Muscle of leg (tissue), 11 donors: ENCODE measurements around the gene TOR4A. TPM values are rescaled to one million over a fixed set of nuclear protein-coding genes. Genes with fewer than 3 reads are reported as not detected.

Experiments used
- DNase-seq: peaks from one replicate; pipeline ENCODE4 v3.0.0; 2013
- H3K27ac ChIP-seq: one replicate; pipeline ENCODE4 v1.5.1; 2013; ENCODE audit warnings: mild to moderate bottlenecking, low read length, control low read depth
- H3K27me3 ChIP-seq: one replicate; pipeline ENCODE4 v1.6.1; 2013; ENCODE audit warnings: low read length; ENCODE audit not compliant: control insufficient read depth, insufficient read depth
- H3K36me3 ChIP-seq: one replicate; pipeline ENCODE4 v1.6.1; 2013; ENCODE audit warnings: low read length; ENCODE audit not compliant: control insufficient read depth, insufficient read depth
- H3K4me1 ChIP-seq: one replicate; pipeline ENCODE4 v1.6.1; 2013; ENCODE audit warnings: low read length; ENCODE audit not compliant: control insufficient read depth, insufficient read depth
- H3K4me3 ChIP-seq: one replicate; pipeline ENCODE4 v1.5.1; 2013; ENCODE audit warnings: low read length, control low read depth
- H3K9me3 ChIP-seq: replicated peaks from 2 replicates; pipeline ENCODE4 v1.6.1; 2013; ENCODE audit warnings: low read depth, low read length; ENCODE audit not compliant: control insufficient read depth
- WGBS: methylation state at CpG from one replicate; pipeline ENCODE4 v1.1.5; 2013; ENCODE audit warnings: missing lambda C conversion rate; ENCODE audit not compliant: insufficient coverage; 5-methylcytosine and 5-hydroxymethylcytosine counted together
- polyA plus RNA-seq, 8 donors: library from polyadenylated mRNA; unstranded; fragments of 120-200 nt; gene quantifications; one replicate each; pipeline versions ENCODE4 v1.2.1 to v1.2.3, GENCODE V29; 2013; ENCODE audit warnings: inconsistent platforms in 1 of 8, low replicate concordance in 1 of 8; ENCODE audit not compliant: insufficient read length in 8 of 8, insufficient read depth in 1 of 8
- total RNA-seq: library from RNA; stranded (reverse); fragments of 120-200 nt; gene quantifications from one replicate; pipeline ENCODE4 v1.2.4, GENCODE V29; 2013

The TOR4A gene
- total and polyA plus RNA-seq, 9 donors = 3.6 to 9.3 (median 8.2) TPM

DNA sequence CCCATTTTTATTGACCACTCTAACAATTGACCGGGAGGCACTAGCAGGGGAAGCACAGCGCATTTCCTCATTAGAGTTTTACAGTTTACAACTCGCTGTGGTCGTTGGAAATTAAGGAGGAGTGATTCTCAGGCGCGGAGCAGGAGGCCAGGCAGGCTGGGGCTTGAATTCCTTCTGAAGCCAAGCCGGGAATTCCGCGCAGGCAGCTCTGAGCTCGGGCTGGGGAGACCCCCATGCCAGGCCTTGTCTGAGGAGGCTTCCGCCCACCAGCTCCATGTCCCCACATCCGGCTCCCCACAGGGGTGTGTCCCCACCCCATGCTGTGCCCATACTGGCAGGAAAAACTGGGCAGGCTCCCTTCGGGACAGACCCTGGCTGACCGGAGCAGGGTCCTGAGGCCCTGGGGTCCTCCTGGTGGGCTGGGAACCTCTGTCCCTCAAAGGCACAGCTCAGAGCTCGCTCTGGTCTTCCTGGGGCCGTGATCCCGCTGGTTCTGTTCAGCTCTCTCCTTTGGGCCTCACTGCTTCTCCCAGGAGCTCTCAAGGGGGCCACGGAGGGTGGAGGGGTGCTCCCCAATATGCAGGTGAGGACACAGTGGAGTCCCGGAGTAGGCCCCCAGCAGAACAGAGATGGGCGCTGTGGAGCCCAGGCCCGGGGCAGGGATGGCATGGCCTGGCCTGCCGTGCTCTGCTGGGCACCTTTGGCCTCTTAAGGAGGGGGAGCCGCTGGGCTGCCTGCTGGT is 25.8 kb downstream of the TOR4A start:
- H3K4me3 ChIP-seq = peak overlapping the region; percentile 37
- WGBS = 46% methylated on average over 21 of the region's 23 CpGs
- H3K27ac ChIP-seq = peak overlapping the region; percentile 82
- DNase-seq = peak; percentile 52
- no peaks in the 10 kb centered on the region for H3K36me3 ChIP-seq
- H3K4me1 ChIP-seq = peaks cover 72% of the 10 kb centered on the region
- peaks cover 44% of the 10 kb centered on the region for H3K27me3 ChIP-seq
- H3K9me3 ChIP-seq = no peaks in the 10 kb centered on the region

DNA sequence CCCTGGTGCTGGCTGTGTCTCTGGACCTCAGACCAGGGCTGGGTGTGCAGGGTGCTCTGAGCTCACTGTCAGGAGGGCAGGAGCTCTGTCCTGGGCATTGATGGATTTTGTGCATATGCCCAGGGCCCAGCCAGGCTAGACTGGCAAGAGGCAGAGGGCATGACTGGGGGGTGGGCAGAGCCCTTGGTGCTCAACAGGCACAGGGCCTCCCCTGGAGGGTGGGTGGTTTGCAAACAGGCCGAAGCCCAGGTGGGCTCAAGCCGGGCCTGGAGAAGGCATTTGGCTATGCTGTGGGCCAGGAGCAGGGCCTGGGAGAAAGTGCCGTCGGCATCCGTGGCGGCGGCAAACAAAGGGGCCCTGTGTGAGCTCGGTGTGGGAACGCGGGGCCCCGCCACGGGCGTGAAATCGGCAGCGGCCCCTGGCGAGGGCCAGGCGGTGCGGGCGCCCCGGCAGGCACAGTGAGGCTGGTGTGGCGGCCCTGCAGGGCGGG is 26.4 kb downstream of the TOR4A start:
- Histone ChIP-seq H3K9me3 (no peaks in the 10 kb centered on the region), H3K27me3 (peaks cover 38% of the 10 kb centered on the region), H3K27ac (peak overlapping the region; percentile 87), H3K4me3 (no peak overlapping the region), H3K4me1 (peaks cover 71% of the 10 kb centered on the region), H3K36me3 (no peaks in the 10 kb centered on the region)
- WGBS = 72% methylated on average over 19 of the region's 22 CpGs
- DNase-seq = peak; percentile 18

DNA sequence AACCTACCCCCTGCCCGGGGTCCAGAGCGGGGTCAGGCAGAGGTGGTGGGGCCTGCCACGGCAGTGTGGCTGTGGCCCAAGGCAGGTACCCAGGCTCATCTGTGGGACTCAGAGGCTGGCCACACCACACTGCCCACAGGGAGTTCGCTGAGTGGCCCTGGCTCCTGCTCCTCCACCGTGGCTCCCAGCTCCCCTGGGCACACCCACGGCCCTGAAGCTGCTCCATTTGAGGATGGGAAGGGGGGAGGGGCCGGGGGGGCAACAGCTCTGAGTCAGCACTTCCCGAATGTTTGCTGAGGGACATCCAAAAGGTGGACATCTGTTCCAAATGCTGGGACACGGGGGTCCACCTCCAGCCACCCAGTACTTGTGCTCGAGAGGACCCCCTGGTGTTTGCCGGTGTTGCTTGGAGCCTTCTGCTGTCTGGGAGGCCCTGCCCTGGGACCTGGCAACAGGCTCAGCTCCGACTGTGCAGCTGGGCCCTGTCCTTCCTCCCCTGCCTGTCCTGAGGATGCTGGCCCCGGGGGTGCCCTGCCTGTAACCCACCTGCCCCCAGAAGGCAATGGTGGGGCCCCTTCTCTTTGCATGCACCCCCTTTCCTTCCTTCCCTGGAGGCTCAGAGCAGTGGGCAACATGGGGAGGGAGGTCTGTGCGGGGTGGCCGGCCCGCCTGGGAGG is 27.0 kb downstream of the TOR4A start:
- no peaks in the 10 kb centered on the region for H3K36me3 ChIP-seq
- peak overlapping the region; percentile 87 for H3K27ac ChIP-seq
- H3K4me3 ChIP-seq = no peak overlapping the region
- peaks cover 33% of the 10 kb centered on the region for H3K27me3 ChIP-seq
- H3K4me1 ChIP-seq = peaks cover 67% of the 10 kb centered on the region
- 45% methylated on average over 9 of the region's 16 CpGs for WGBS
- H3K9me3 ChIP-seq = no peaks in the 10 kb centered on the region
- DNase-seq = peak; percentile 39

DNA sequence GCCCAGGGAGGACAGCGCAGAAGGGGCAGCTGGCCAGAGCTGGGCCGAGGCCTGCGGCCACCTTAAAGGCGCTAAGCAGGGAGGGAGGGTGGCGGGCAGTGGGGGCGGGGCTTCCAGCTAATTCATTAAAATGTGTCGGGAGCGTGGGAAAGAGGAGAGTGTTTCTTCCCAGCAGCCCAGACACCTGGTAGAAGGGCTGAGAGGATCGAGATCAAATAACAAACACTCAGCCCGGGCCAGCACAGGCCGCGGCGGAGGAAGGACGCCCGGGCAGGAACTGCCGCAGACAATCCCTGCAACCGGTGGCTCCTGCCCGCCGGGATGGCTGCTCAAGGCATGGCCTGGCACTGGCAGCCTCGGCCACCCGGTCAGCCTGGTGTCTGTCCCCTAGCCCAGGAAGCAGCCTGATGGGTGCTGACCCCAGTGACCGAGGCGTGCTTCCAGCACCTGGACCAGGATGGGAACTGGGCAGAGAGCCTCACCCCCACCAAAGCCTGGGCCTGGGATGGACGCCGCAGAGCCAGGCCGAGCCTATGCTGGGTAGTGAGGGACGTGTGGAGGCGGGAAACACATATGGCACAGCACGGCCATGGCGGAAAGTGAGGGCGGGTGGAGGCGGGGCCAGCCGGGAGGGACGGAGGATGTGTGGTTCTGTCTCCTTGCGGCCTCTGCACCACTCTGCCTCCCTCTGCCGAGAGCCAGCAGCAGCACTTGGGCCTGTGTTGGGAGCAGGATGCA is 27.7 kb downstream of the TOR4A start:
- H3K4me3 ChIP-seq = peak overlapping the region; percentile 0
- H3K27ac ChIP-seq = peak overlapping the region; percentile 87
- no peaks in the 10 kb centered on the region for H3K36me3 ChIP-seq
- peak; percentile 72 for DNase-seq
- 7% methylated on average over 31 of the region's 36 CpGs for WGBS
- H3K9me3 ChIP-seq = no peaks in the 10 kb centered on the region
- H3K4me1 ChIP-seq = peaks cover 63% of the 10 kb centered on the region
- H3K27me3 ChIP-seq = peaks cover 26% of the 10 kb centered on the region

DNA sequence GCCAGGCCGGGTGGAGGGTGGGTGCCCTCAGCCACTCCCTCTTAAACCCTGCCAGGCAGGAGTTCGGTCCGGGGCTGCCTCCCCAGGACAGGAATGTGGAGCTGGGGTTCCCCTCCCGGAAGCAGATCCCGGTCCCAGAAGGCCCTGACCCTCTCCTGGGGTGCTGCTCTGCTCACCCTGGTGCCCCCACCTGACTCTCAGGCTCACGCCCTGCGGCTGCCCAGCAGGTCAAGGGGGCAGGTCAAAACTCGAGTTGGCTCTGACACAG is 28.2 kb downstream of the TOR4A start:
- peaks cover 60% of the 10 kb centered on the region for H3K4me1 ChIP-seq
- no peak overlapping the region for H3K4me3 ChIP-seq
- H3K27me3 ChIP-seq = peaks cover 22% of the 10 kb centered on the region

DNA sequence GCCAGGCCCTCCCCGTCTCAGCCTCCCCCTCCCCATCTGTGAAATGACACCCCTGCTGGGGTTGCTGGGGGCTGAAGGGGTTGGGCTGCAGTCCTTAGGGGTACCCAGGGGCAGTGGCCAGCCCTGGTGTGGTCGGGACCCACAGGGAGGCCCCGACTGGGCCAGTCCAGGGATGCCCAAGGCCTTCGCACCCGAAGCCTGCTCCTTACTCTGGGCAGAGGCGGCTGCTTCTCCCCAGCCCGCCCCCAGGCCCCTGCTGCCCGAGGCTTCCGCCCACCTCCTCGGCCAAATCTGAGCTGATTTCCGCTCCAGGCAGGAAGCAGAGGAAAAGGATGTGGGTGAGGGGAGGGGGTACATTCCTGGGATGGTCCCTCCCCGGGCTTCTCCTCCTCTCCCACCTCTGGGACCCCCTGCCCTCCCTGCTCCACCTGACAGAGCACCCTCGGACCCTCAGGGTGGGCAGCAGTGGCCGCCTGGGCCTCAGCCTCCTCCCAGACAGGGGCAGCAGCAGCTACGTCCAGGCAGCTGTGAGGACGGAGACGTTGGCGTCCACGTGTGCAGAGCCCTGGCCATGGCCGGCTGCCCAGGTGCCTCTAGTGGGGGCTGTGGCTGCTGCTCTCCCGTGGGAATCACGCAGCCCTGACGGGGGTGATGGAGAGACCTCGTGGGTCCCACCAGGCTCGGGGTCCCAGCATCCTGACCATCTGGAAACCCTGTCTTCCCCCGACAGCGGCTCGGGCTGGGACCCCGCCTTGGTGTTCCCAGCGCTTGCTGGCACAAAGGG is 28.7 kb downstream of the TOR4A start:
- Histone ChIP-seq H3K27ac (peak overlapping the region; percentile 87), H3K4me3 (no peak overlapping the region), H3K27me3 (peaks cover 22% of the 10 kb centered on the region), H3K36me3 (no peaks in the 10 kb centered on the region), H3K4me1 (peaks cover 60% of the 10 kb centered on the region), H3K9me3 (no peaks in the 10 kb centered on the region)
- WGBS = 32% methylated on average over 20 of the region's 30 CpGs
- peak; percentile 57 for DNase-seq

More for the DNA sequence above, 28.2 kb downstream of the TOR4A start:
- DNase-seq = no peak
- Histone ChIP-seq H3K9me3 (no peaks in the 10 kb centered on the region), H3K36me3 (no peaks in the 10 kb centered on the region), H3K27ac (peak overlapping the region; percentile 87)
- WGBS = 15% methylated on average over 5 of the region's 8 CpGs

DNA sequence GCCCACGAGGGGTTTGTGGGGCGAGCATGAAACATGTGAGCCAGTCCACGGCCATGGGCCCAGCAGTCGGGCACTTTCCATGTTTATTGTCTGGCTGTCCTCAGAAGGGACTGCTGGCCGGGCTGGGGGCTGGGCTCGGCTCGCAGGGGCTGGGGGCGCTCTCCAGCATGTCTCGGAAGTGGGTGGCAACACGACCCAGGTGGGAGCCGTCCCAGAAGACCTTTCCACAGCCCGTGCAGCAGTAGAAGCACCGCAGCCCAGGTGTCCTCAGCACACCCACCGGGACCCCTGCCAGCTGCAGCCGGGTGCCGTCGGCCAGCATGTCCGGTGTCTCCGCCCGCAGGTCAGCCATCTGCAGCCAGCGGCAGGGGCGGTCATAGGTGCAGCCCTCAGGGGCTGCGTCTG is 29.3 kb downstream of the TOR4A start:
- no peaks in the 10 kb centered on the region for H3K36me3 ChIP-seq
- H3K27me3 ChIP-seq = peaks cover 22% of the 10 kb centered on the region
- 36% methylated on average over 23 of the region's 23 CpGs for WGBS
- peak overlapping the region; percentile 87 for H3K27ac ChIP-seq
- H3K4me1 ChIP-seq = peaks cover 57% of the 10 kb centered on the region
- DNase-seq = no peak
- no peaks in the 10 kb centered on the region for H3K9me3 ChIP-seq
- H3K4me3 ChIP-seq = no peak overlapping the region

DNA sequence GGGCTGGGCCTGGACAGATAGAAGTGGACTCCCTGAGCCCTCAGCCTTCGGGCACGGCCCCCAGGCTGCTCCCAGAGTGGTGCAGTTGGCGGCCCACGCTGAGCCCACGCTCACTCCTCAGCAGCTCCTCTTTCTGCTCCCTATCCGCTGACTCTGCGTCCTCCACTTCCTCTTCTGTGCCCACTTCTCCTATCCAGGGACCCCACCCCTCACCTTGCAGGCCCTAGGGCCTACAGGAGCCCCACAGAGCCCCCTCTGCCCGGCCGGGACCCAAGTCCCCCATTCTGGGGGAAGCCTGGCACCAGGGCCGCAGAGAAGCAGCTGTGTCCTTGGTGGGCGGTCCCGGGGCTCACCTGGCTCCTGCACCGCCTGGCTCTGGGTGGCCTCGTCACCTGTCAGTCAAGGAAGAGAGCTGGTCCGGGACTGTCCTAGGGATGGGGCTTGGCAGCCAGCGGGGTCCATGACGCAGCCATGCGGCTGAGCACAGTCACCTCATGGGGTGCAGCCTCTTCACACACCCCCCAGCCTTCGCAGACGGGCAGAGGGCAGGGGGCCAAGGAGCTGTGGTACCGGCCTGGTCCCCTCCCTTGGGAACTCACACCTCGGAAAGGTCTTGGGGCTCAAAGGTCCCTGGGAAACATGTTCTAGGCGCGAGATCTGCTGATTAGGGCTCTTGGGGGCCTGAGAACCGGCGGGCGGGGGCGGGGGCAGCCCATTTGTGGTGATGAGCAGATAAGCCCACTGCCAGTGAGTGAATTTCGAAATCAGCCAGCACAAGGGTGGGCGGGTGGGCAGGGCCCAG is 29.9 kb downstream of the TOR4A start:
- 42% methylated on average over 26 of the region's 30 CpGs for WGBS
- peaks cover 22% of the 10 kb centered on the region for H3K27me3 ChIP-seq
- H3K9me3 ChIP-seq = no peaks in the 10 kb centered on the region
- H3K27ac ChIP-seq = no peak overlapping the region
- no peaks in the 10 kb centered on the region for H3K36me3 ChIP-seq
- H3K4me1 ChIP-seq = peaks cover 57% of the 10 kb centered on the region
- peak; percentile 38 for DNase-seq
- no peak overlapping the region for H3K4me3 ChIP-seq

DNA sequence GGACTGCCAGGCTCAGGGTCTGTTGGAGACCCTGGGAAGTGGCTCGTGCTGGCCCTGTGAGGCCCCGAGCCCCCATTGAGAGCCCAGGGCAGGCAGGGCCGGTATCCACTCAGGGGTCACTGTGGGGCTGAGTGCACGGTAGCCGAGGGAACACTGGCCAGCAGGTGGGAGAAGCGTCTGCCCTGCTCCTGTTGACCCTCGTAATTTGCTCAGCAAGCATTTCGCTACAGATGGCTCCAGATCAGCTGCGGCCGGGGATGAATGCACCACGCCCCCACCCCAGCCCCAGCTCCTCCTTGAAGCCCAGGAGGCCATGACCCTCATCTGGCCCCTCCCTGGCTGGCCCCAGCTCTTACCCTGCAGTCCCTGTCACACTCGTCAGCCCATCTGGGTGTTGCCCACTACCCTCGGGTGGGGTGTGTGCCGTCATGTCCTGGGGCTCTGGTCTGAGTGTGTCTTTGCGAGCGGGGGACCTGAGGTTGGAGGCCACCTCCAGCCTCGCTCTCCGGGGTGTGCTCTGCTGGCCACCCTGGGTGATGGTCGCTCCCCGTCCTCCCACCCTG is 30.6 kb downstream of the TOR4A start:
- H3K27ac ChIP-seq = no peak overlapping the region
- peaks cover 20% of the 10 kb centered on the region for H3K27me3 ChIP-seq
- DNase-seq = peak; percentile 16
- WGBS = 31% methylated on average over 18 of the region's 20 CpGs
- peaks cover 50% of the 10 kb centered on the region for H3K4me1 ChIP-seq
- no peaks in the 10 kb centered on the region for H3K9me3 ChIP-seq
- H3K4me3 ChIP-seq = no peak overlapping the region
- no peaks in the 10 kb centered on the region for H3K36me3 ChIP-seq
